GM19372 (cell line): Measurements from ENCODE around the gene PDS5B.
A peak's percentile ranks its signal among the peaks of the same experiment; 100 is the strongest.

Source experiments
- ATAC-seq: cut with Tn5 transposase; IDR thresholded peaks from one replicate; pipeline ENCODE4 v1.9.1; 2021; ENCODE audit warnings: mild to moderate bottlenecking, low read depth, moderate library complexity; ENCODE audit not compliant: unreplicated experiment

Gene PDS5B

GRCh38 chr13:32639502-32640105 is 53.4 kb downstream of the PDS5B start:
- ATAC-seq = peak; percentile 71

- ATAC-seq = no peak
Measured at GRCh38 chr13:32642316-32642715, 56.1 kb downstream of the PDS5B start.

DNA sequence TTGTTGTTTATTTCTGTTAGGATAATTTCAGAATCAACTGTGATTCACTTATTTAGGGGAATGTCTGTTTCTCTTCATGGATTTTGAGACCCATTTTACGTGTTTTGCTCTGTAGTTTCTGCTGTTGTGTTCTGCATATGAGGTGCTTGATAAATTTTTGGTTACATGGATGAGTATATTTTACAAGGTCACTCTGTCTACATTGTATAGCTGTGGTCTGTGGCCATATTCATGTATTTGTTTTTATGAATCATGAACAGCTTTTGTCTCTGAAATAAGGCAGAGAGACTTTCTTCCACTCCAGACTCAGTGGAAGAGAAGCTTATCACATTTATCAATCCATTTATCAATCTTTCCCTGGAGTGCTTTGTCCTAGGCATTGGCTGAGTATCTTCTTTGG is 56.6 kb downstream of the PDS5B start:
- ATAC-seq = no peak

- no peak for ATAC-seq
Measured at GRCh38 chr13:32645854-32646253, 59.6 kb downstream of the PDS5B start.

DNA sequence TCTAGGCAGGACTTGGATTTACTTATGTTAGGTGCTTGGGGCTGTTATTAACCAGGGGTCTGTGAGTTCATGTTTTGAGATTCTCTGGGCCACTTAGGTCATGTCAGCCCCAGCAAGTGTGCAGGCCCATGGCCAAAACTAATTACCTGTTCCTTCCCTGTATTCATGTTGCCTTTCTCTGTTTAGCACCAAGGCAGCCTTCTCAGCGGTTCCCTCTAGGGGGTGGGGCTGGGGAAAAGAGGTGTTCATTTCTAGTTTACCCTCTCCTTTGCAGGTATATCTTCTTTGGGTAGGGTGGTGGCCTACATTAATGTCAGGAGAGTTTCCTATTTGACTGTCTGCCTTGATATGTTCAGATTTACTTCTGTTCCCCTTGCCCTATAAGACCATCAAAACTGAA is 61.7 kb downstream of the PDS5B start:
- ATAC-seq = no peak

DNA sequence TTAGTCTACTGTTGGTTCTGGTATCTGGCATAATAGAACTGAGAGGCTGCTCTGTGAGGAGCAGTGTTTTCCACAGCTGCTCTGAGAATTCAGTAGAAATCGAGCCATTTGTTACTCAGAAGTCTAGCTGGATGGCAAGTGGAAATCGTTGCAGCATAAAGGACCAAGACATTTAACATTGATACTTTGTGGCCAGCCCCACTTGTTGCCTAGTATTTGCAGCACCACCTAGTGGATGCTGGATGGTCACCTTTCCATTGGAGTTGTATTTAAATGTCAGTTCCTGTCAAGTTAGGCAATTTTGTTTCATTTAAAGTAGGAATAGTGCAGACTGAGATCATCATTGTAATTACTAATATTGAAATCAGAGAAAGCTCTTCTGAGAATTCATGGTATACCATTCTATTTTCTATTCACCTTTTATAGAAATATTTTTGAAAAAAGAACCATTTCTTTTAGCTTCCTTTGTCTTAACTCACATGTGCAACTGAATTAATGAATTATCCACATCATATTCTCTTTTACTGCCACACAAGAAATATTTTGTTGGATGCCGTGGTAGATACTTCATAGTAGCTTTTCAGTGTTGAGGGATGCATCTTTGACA is 64.6 kb downstream of the PDS5B start:
- peak; percentile 66 for ATAC-seq

DNA sequence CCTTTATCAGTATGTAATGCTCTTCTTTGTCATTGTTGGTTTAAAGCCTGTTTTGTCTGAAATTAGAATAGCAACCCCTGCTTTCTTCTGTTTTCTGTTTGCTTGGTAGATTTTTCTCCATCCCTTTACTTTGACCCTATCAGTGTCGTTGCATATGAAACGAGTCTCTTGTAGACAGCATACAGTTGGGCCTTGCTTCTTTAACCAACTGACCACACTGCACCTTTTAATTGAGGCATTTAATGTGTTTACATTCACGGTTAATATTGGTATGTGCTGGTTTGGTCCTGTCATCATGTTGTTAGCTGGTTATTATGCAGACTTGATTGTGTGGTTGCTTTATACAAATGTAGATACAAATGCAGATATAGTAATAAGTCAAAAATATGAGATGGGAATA is 71.1 kb downstream of the PDS5B start:
- no peak for ATAC-seq

GRCh38 chr13:32659736-32660135 is 73.5 kb downstream of the PDS5B start:
- no peak for ATAC-seq

- ATAC-seq = no peak
Measured at GRCh38 chr13:32660227-32660626, 74.0 kb downstream of the PDS5B start.

DNA sequence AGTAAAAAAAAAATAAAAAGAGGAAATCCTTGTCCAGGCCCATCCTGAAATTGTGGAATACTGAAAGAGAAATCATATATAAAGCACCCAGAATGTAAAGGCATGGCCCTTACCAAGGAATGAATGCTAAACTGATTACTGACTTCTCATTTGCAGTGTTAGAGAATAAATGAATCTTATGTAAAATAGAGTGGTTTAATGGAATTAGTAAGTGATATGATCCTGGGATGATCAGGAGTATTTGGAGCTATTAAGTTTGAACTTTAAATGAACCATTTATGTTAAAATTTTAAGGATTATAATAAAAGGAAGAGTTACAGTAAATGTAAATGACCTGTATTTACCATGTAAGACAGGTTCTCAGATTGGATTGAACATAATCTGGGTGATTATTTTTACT is 75.4 kb downstream of the PDS5B start:
- ATAC-seq = no peak

DNA sequence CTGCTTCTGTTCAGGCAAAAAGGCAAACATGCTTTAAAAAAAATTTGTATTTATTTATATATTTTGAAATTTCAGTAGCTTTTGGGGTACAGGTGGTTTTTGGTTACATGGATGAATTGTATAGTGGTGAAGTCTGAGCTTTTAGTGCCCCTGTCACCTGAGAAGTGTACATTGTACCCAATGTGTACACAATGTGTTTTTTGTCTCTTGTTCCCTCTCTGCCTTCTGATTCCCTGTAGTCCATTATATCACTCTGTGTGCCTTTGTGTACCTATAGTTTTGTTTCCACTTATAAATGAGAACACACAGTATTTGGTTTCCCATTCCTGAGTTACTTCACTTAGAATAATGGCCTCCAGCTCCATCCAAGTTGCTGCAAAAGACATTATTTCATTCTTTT is 77.4 kb downstream of the PDS5B start:
- no peak for ATAC-seq

DNA sequence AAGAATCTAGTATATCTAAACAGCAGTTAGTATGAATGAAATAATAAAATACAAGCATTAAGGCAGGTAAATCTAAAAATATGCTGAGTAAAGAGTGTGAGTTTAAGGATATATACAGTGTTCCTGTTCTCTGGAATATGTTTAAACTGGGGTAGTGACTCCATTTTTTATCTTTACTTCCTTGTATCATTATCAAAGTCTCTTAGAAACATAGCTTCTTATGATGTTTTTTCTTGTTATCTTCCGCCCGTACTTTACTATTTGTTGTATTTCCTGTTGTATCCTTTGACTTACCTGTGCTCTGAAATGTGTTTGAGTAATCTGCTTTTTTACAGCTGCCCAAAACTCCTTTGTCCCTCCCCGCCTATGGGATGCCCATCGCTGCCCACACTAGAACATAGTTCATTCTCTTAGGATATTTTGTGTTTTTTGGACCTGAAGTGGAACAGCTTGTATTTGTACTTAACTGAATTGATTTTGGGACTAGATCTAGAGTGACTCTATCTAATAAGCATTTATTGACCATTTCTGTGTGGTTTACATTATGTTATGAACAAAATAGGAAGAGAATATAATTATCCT is 80.8 kb downstream of the PDS5B start:
- ATAC-seq = no peak

GRCh38 chr13:32669030-32669646 is 82.9 kb downstream of the PDS5B start:
- ATAC-seq = no peak

- no peak for ATAC-seq
Measured at GRCh38 chr13:32674503-32674902, 88.3 kb downstream of the PDS5B start.

DNA sequence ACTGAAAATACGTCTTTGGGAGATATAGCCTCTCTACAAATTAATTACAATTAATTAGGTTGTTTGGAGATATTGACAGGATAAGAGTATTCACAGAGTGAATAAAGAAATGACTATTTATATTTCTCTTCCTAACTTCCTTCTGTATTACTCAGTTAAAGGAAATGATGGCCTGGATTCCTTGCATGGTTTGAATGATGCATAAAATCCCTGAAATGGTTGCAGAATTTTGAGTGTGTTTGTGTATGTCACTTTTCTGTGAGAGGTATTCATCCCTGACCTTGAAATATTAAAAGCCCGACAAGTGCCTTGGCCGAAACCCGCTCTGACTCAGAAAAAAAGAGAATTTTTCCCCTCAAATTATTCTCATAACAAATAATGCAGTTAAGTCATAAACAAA is 90.0 kb downstream of the PDS5B start:
- no peak for ATAC-seq

- ATAC-seq = no peak
Measured at GRCh38 chr13:32682130-32682529, 95.9 kb downstream of the PDS5B start.

GRCh38 chr13:32682740-32683139 is 96.5 kb downstream of the PDS5B start:
- no peak for ATAC-seq

GRCh38 chr13:32687275-32687674 is 101.0 kb downstream of the PDS5B start:
- no peak for ATAC-seq

DNA sequence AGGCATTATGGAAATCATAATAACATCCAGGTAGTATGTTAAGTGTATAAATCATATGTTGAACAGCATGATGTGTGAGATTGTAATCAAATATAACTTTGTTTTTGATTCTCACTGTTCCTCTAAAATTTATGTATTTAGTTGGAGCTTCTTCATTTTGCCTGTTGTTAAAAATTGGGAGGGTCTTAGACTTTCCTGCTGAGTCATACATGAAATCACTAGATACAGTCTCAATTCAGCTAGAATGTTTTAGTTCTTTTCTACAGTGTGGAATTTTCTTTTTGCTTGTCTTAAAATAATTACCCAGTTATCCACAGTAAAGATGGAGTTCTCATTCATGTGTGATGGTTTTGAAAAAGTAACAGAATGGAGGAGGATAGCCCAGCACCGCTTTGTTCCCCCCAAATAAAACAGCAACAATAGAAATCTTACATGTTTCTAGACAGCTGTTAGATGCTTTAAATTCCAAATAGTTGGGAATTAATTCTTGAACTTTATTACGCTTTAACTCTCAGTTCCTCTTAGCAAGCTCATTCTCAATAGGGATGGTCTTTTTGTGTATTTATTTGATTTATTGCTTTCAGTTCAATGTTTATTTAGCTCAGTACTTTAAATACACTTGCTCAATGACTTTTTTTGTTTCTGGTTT is 109.5 kb downstream of the PDS5B start:
- ATAC-seq = no peak

- ATAC-seq = no peak
Measured at GRCh38 chr13:32707471-32707870, 121.2 kb downstream of the PDS5B start.

- ATAC-seq = no peak
Measured at GRCh38 chr13:32713397-32713796, 127.1 kb downstream of the PDS5B start.
